ENCODE results near the gene ATG7. TPM values are rescaled to one million over a fixed set of nuclear protein-coding genes. Genes with fewer than 3 reads are reported as not detected.
"Not testable (repeated sequence)": the region's sequence is repeated elsewhere in the genome, so short reads cannot be mapped to it uniquely, and the experiment has no call there.

Gene ATG7
- total RNA-seq, 8 experiments from 2014 or later: 16.9 to 39.4 (median 24.8) TPM

GRCh38 chr3:11312166-11312565 lies 40.0 kb downstream of the ATG7 start:
- WGBS, 10 experiments: 63 to 100% (median 90%) methylated on average over 1 to 5 of the region's 5 CpGs; no CpG with 5 or more reads in 1 of the 10 experiments
- Histone ChIP-seq H3K4me3 (no peak overlapping the region), H3K27ac (no peak overlapping the region), H3K4me1 (replicated peaks in 1 of 2) (peaks cover 0 to 1% of the 10 kb centered on the region in 2 donors)
- no peak for ATAC-seq (replicated peaks in 6 of 8)
- in situ Hi-C loops (cut with MboI; ENCODE audit: low pct_unique_long_range_greater_than_20kb in 2 of 9, low sequenced_read_pairs in 9 of 9, unreplicated experiment in 9 of 9): no loop called here

- H3K4me1 ChIP-seq (replicated peaks in 1 of 2): no peaks in the 10 kb centered on the region
- no peak for ATAC-seq (replicated peaks in 6 of 8)
- in situ Hi-C loops (cut with MboI; ENCODE audit: low pct_unique_long_range_greater_than_20kb in 2 of 9, low sequenced_read_pairs in 9 of 9, unreplicated experiment in 9 of 9): no loop called here
- H3K4me3 ChIP-seq: no peak overlapping the region
- WGBS, 10 experiments: 0 to 86% (median 69%) methylated on average over 1 to 9 of the region's 9 CpGs; no CpG with 5 or more reads in 2 of the 10 experiments
- no peak overlapping the region for H3K27ac ChIP-seq
These were observed 45.1 kb downstream of the ATG7 start for GRCh38 chr3:11317300-11317699.

GRCh38 chr3:11322931-11323330 lies 50.7 kb downstream of the ATG7 start:
- H3K4me1 ChIP-seq (replicated peaks in 1 of 2): no peaks in the 10 kb centered on the region
- 40 to 100% (median 83%) methylated on average over 1 to 2 of the region's 2 CpGs; no CpG with 5 or more reads in 3 of the 10 experiments for WGBS, 10 experiments
- in situ Hi-C loops (cut with MboI; ENCODE audit: low pct_unique_long_range_greater_than_20kb in 2 of 9, low sequenced_read_pairs in 9 of 9, unreplicated experiment in 9 of 9): no loop called here
- no peak overlapping the region for H3K4me3 ChIP-seq
- H3K27ac ChIP-seq: no peak overlapping the region
- no peak for ATAC-seq (replicated peaks in 6 of 8)

- ATAC-seq (replicated peaks in 6 of 8): no peak
- in situ Hi-C loops (cut with MboI; ENCODE audit: low pct_unique_long_range_greater_than_20kb in 2 of 9, low sequenced_read_pairs in 9 of 9, unreplicated experiment in 9 of 9): no loop called here
- 40 to 86% (median 74%) methylated on average over 1 to 3 of the region's 3 CpGs; no CpG with 5 or more reads in 1 of the 10 experiments for WGBS, 10 experiments
- Histone ChIP-seq H3K27ac (no peak overlapping the region), H3K4me3 (no peak overlapping the region), H3K4me1 (replicated peaks in 1 of 2) (no peaks in the 10 kb centered on the region)
These were observed 51.6 kb downstream of the ATG7 start for GRCh38 chr3:11323813-11324212.

- no peak for ATAC-seq (replicated peaks in 6 of 8)
- in situ Hi-C loops (cut with MboI; ENCODE audit: low pct_unique_long_range_greater_than_20kb in 2 of 9, low sequenced_read_pairs in 9 of 9, unreplicated experiment in 9 of 9): loop anchor here in 1 of 9 experiments (25.0 kb wide), 2 partner anchors 265 to 565 kb away; no protein-coding TSS in a partner anchor
- no peak overlapping the region for H3K4me3 ChIP-seq
- 67 to 100% (median 80%) methylated on average over 1 to 2 of the region's 3 CpGs; no CpG with 5 or more reads in 5 of the 10 experiments for WGBS, 10 experiments
- no peaks in the 10 kb centered on the region for H3K4me1 ChIP-seq (replicated peaks in 1 of 2)
- H3K27ac ChIP-seq: no peak overlapping the region
These were observed 55.4 kb downstream of the ATG7 start for GRCh38 chr3:11327619-11328018.

- H3K4me3 ChIP-seq: no peak overlapping the region
- no peaks in the 10 kb centered on the region for H3K4me1 ChIP-seq (replicated peaks in 1 of 2)
- in situ Hi-C loops (cut with MboI; ENCODE audit: low pct_unique_long_range_greater_than_20kb in 2 of 9, low sequenced_read_pairs in 9 of 9, unreplicated experiment in 9 of 9): loop anchor here in 1 of 9 experiments (25.0 kb wide), 2 partner anchors 266 to 566 kb away; no protein-coding TSS in a partner anchor
- 90 to 100% (median 96%) methylated on average over 2 to 10 of the region's 10 CpGs; no CpG with 5 or more reads in 1 of the 10 experiments for WGBS, 10 experiments
- H3K27ac ChIP-seq: no peak overlapping the region
- no peak for ATAC-seq (replicated peaks in 6 of 8)
These were observed 56.2 kb downstream of the ATG7 start for GRCh38 chr3:11328196-11328945.

- WGBS, 10 experiments: 20 to 100% (median 83%) methylated on average over 1 to 2 of the region's 2 CpGs; no CpG with 5 or more reads in 1 of the 10 experiments
- in situ Hi-C loops (cut with MboI; ENCODE audit: low pct_unique_long_range_greater_than_20kb in 2 of 9, low sequenced_read_pairs in 9 of 9, unreplicated experiment in 9 of 9): loop anchor here in 1 of 9 experiments (25.0 kb wide), 2 partner anchors 267 to 567 kb away; no protein-coding TSS in a partner anchor
These were observed 57.6 kb downstream of the ATG7 start for GRCh38 chr3:11329777-11330176.

GRCh38 chr3:11331101-11331500 lies 58.9 kb downstream of the ATG7 start:
- Histone ChIP-seq H3K27ac (no peak overlapping the region), H3K4me1 (replicated peaks in 1 of 2) (no peaks in the 10 kb centered on the region), H3K4me3 (no peak overlapping the region)
- no peak for ATAC-seq (replicated peaks in 6 of 8)
- WGBS, 10 experiments: 0 to 100% (median 50%) methylated on average over 1 of the region's 1 CpG; no CpG with 5 or more reads in 5 of the 10 experiments
- in situ Hi-C loops (cut with MboI; ENCODE audit: low pct_unique_long_range_greater_than_20kb in 2 of 9, low sequenced_read_pairs in 9 of 9, unreplicated experiment in 9 of 9): loop anchor here in 1 of 9 experiments (25.0 kb wide), 2 partner anchors 269 to 569 kb away; no protein-coding TSS in a partner anchor

More at GRCh38 chr3:11329777-11330176, 57.6 kb downstream of the ATG7 start:
- ATAC-seq (replicated peaks in 6 of 8): no peak
- no peak overlapping the region for H3K27ac ChIP-seq
- H3K4me3 ChIP-seq: no peak overlapping the region
- no peaks in the 10 kb centered on the region for H3K4me1 ChIP-seq (replicated peaks in 1 of 2)

- Histone ChIP-seq H3K27ac (no peak overlapping the region), H3K4me3 (no peak overlapping the region), H3K4me1 (replicated peaks in 1 of 2) (peaks cover 0 to 5% of the 10 kb centered on the region in 2 donors)
- WGBS, 10 experiments: 33 to 83% (median 53%) methylated on average over 1 to 4 of the region's 4 CpGs; no CpG with 5 or more reads in 2 of the 10 experiments
- ATAC-seq (replicated peaks in 6 of 8): peak in 6 of 8 experiments; percentile 37 to 85 (median 74)
- in situ Hi-C loops (cut with MboI; ENCODE audit: low pct_unique_long_range_greater_than_20kb in 2 of 9, low sequenced_read_pairs in 9 of 9, unreplicated experiment in 9 of 9): loop anchor here in 1 of 9 experiments (25.0 kb wide), 2 partner anchors 273 to 573 kb away; no protein-coding TSS in a partner anchor
These were observed 62.9 kb downstream of the ATG7 start for GRCh38 chr3:11335056-11335608.

GRCh38 chr3:11339541-11339940 lies 67.3 kb downstream of the ATG7 start:
- Histone ChIP-seq H3K27ac (no peak overlapping the region), H3K4me3 (no peak overlapping the region), H3K4me1 (replicated peaks in 1 of 2) (peaks cover 0 to 5% of the 10 kb centered on the region in 2 donors)
- in situ Hi-C loops (cut with MboI; ENCODE audit: low pct_unique_long_range_greater_than_20kb in 2 of 9, low sequenced_read_pairs in 9 of 9, unreplicated experiment in 9 of 9): loop anchor here in 1 of 9 experiments (25.0 kb wide), 2 partner anchors 277 to 577 kb away; no protein-coding TSS in a partner anchor
- peak in 1 of 8 experiments; percentile 9 for ATAC-seq (replicated peaks in 6 of 8)
- 20 to 100% (median 79%) methylated on average over 1 to 3 of the region's 3 CpGs; no CpG with 5 or more reads in 4 of the 10 experiments for WGBS, 10 experiments

GRCh38 chr3:11346416-11346815 lies 74.2 kb downstream of the ATG7 start:
- H3K4me3 ChIP-seq: no peak overlapping the region
- in situ Hi-C loops (cut with MboI; ENCODE audit: low pct_unique_long_range_greater_than_20kb in 2 of 9, low sequenced_read_pairs in 9 of 9, unreplicated experiment in 9 of 9): loop anchor here in 1 of 9 experiments (25.0 kb wide), 2 partner anchors 284 to 584 kb away; no protein-coding TSS in a partner anchor
- no peak overlapping the region for H3K27ac ChIP-seq
- no peak for ATAC-seq (replicated peaks in 6 of 8)
- WGBS, 10 experiments: 40 to 100% (median 83%) methylated on average over 1 of the region's 1 CpG; no CpG with 5 or more reads in 6 of the 10 experiments
- H3K4me1 ChIP-seq (replicated peaks in 1 of 2): no peaks in the 10 kb centered on the region

- not testable (repeated sequence) for H3K4me1 ChIP-seq (replicated peaks in 1 of 2)
- 84 to 100% (median 95%) methylated on average over 1 to 5 of the region's 6 CpGs; no CpG with 5 or more reads in 4 of the 10 experiments for WGBS, 10 experiments
- in situ Hi-C loops (cut with MboI; ENCODE audit: low pct_unique_long_range_greater_than_20kb in 2 of 9, low sequenced_read_pairs in 9 of 9, unreplicated experiment in 9 of 9): loop anchor here in 1 of 9 experiments (25.0 kb wide), 2 partner anchors 287 to 587 kb away; no protein-coding TSS in a partner anchor
These were observed 76.7 kb downstream of the ATG7 start for GRCh38 chr3:11348877-11349276.

More at GRCh38 chr3:11348877-11349276, 76.7 kb downstream of the ATG7 start:
- not testable (repeated sequence) for H3K4me3 ChIP-seq; ATAC-seq (replicated peaks in 6 of 8); H3K27ac ChIP-seq
